Epithelial cell of alveolus of lung (primary cell): ENCODE results near the gene STX8. TPM values are rescaled to one million over a fixed set of nuclear protein-coding genes. Genes with fewer than 3 reads are reported as not detected.

Experiments used
- total RNA-seq: library from RNA; depleted of rRNA; stranded (reverse); fragments of >200 nt; gene quantifications from 2 replicates; pipeline ENCODE4 v1.2.1, GENCODE V29; 2015

STX8 gene, protein sequence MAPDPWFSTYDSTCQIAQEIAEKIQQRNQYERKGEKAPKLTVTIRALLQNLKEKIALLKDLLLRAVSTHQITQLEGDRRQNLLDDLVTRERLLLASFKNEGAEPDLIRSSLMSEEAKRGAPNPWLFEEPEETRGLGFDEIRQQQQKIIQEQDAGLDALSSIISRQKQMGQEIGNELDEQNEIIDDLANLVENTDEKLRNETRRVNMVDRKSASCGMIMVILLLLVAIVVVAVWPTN
- total RNA-seq = 62.4 and 122 TPM in 2 replicates

DNA sequence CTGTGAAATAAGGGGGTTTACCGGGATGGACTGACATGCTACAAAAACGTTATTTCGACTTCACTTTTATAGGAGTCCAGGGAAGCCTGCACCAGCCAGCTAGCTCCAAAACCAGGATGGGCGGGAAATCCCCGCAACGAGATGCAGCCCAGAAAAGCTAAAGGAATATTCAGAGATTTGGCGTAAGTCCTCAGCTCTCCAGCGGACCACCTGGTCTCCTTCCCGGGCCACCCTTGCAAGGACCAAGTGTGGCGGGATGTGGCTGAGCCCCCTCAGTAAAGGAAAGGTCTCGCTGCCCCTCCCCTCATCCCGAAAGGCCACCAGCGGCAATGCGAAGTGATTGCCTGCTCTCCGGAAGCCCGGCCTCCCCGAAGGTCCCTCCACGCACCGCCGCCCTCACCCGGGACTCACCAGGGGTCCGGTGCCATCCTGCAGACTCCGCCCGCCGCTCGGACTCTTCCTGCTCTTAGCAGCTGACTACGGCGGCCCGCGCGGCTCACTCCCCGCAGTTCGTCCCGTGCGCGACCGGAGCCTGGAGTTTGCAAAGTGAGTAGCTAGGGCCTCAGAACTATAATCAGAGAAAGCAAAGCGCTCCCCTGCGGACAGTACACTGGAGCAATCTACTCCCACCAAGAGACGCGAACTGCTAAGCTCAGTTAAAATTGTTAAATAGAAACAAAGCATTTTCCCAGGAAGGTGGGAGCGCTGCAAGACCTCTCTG, at the start of gene STX8:
STX8 (minus strand) TSS at position 440 of the 721 bp plus-strand sequence; CDS start at position 428, 12 bp downstream.

DNA sequence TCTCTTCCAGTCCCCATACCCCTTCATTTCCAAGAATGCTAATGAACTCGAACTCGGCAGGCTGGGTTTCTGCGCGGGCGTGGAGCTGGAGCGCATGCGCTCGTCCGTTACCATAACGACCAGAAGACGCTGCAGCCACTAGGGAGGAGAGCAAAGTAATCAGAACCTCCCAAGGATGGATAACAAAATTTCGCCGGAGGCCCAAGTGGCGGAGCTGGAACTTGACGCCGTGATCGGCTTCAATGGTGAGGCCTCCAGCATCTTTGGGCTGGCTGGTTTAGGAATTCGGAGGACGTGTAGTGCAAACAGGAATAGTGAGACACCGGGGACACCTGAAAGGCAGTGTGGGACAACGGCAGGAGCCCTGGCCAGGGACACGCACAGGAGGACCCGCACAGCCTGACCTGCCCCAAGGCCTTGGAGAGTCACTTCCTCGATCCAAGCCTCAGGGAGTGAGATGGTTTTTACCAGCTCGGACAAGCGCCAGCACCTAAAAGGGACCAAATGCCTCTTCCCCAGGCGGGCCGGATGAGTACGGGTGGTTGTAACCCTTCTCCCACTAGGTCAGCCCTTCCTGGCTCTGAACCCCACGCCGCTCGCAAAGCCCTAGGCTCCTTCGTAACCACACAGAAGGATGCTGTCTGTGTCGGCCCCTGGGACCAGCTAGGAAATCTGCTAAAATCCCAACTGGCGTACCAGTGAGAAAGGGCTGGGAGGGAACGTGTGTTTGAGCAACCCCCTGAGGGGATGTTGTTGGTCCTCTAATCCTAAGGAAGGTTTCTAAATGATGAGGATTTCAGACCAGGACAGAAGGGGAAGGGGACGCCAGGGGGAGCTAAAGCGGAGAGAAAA, 1.1 kb upstream of the STX8 start, which contains the start of gene CFAP52:
CFAP52 (plus strand) TSS at position 122 of the 852 bp plus-strand sequence; CDS start at position 176, 54 bp downstream.

Other genes starting within 250 kb of the STX8 start
- gene CFAP52, start 822 bp upstream of the STX8 start, total RNA-seq = not detected in 2 replicates
- 0.08 and 0.91 TPM in 2 replicates for gene USP43, start 69.7 kb upstream of the STX8 start, total RNA-seq
- gene DHRS7C, start 215.8 kb upstream of the STX8 start, total RNA-seq = not detected in 2 replicates
- gene GSG1L2, start 246.3 kb upstream of the STX8 start, total RNA-seq = not detected in 2 replicates